AG04450 (cell line): ENCODE data around the gene MGRN1. TPM values are rescaled to one million over a fixed set of nuclear protein-coding genes. Genes with fewer than 3 reads are reported as not detected.

ENCODE experiments used
- CTCF ChIA-PET: fragments of 300-600, 350-600 bp; formaldehyde crosslinking; extraction: SDS; loops from one replicate; lab custom pipeline; 2022; ENCODE audit warnings: antibody characterized with exemption, inconsistent platforms; lab: Charles Lee
- POLR2A ChIA-PET: fragments of 350-600 bp; formaldehyde crosslinking; extraction: SDS; loops from one replicate; lab custom pipeline; 2021; ENCODE audit warnings: antibody characterized with exemption, inconsistent platforms; lab: Yijun Ruan, JAX
- DNase-seq: peaks from one replicate; pipeline ENCODE4 v3.0.0-alpha.2; 2011; ENCODE audit warnings: low read depth, low spot score
- H3K27ac ChIP-seq: one replicate; pipeline ENCODE4 v1.5.1; 2012; ENCODE audit warnings: low read depth, low read length, control low read depth
- H3K27me3 ChIP-seq: one replicate; pipeline ENCODE4 v1.6.0; 2012; ENCODE audit warnings: low read length; ENCODE audit not compliant: control insufficient read depth, insufficient read depth
- H3K4me3 ChIP-seq: 2 replicates; pipeline ENCODE4 v1.5.1; 2011; ENCODE audit warnings: mild to moderate bottlenecking, low read depth, low read length, control low read depth
- H3K9me3 ChIP-seq: 2 replicates; pipeline ENCODE4 v1.5.1; 2012; ENCODE audit warnings: low read length; ENCODE audit not compliant: control insufficient read depth, insufficient read depth
- polyA plus RNA-seq: library from polyadenylated mRNA; depleted of rRNA; stranded (reverse); fragments of >200 nt; gene quantifications from 2 replicates; pipeline ENCODE4 v1.2.3, GENCODE V29; 2011
- TF ChIP-seq, protein P1 (sequence below): IDR thresholded peaks from 2 replicates; pipeline ENCODE4 v1.5.1; 2011; ENCODE audit warnings: low read depth, low read length, control low read depth, inconsistent platforms

MGRN1 gene
- polyA plus RNA-seq, 1 experiment = 3.4 TPM

DNA sequence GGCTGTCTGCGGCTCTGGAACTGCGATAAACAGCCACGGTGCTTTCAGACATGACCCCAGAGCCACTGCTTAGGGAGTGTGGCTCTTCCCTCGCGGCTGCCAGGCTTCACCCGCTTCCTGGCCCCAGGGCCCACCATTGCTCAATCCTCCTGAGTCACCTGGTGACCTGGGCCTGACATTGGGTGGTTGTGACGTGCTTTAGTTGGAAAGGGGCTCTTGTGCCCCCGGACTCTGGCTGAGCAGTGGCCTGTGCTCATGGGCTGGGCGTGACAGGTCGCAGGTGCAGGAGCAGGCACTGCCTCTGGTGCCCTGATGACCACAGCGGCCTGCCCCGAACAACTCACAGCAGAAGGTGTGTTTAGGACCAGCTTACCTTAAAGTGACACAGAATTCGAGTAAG lies 60.1 kb downstream of the MGRN1 start:
- no peak overlapping the region for H3K4me3 ChIP-seq
- no peak overlapping the region for H3K27ac ChIP-seq
- ChIA-PET POLR2A (no interaction called here), CTCF (no interaction called here)
- no peak for DNase-seq
- H3K9me3 ChIP-seq = no peaks in the 10 kb centered on the region; the same call in 1 of the 2 replicates
- H3K27me3 ChIP-seq = no peaks in the 10 kb centered on the region
- TF ChIP-seq, protein P1, sequence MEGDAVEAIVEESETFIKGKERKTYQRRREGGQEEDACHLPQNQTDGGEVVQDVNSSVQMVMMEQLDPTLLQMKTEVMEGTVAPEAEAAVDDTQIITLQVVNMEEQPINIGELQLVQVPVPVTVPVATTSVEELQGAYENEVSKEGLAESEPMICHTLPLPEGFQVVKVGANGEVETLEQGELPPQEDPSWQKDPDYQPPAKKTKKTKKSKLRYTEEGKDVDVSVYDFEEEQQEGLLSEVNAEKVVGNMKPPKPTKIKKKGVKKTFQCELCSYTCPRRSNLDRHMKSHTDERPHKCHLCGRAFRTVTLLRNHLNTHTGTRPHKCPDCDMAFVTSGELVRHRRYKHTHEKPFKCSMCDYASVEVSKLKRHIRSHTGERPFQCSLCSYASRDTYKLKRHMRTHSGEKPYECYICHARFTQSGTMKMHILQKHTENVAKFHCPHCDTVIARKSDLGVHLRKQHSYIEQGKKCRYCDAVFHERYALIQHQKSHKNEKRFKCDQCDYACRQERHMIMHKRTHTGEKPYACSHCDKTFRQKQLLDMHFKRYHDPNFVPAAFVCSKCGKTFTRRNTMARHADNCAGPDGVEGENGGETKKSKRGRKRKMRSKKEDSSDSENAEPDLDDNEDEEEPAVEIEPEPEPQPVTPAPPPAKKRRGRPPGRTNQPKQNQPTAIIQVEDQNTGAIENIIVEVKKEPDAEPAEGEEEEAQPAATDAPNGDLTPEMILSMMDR = no peak

DNA sequence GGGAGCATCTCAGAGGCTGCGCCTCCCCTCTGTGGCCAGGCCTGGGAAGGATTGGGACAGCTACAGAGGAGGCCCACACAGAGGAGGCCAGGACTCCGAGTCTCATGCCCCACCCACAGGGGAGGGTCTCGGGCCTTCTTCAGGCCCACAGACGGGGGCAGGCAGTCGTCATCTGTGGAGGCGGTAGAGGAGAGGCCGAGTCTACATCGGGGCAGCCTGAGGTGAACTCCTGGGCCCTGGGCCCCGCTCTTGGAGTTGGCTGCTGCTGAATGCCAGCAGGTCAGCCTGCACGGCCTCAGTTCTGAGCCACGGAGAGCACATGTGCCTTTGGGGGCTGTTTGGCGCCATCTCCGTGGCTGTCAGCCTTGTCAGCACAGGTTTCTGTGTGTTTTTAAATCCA lies 60.7 kb downstream of the MGRN1 start:
- POLR2A ChIA-PET = no interaction called here
- Histone ChIP-seq H3K27me3 (no peaks in the 10 kb centered on the region), H3K4me3 (no peak overlapping the region), H3K27ac (no peak overlapping the region), H3K9me3 (no peaks in the 10 kb centered on the region; the same call in 1 of the 2 replicates)
- TF ChIP-seq, protein P1 = no peak
- CTCF ChIA-PET = no interaction called here
- no peak for DNase-seq

DNA sequence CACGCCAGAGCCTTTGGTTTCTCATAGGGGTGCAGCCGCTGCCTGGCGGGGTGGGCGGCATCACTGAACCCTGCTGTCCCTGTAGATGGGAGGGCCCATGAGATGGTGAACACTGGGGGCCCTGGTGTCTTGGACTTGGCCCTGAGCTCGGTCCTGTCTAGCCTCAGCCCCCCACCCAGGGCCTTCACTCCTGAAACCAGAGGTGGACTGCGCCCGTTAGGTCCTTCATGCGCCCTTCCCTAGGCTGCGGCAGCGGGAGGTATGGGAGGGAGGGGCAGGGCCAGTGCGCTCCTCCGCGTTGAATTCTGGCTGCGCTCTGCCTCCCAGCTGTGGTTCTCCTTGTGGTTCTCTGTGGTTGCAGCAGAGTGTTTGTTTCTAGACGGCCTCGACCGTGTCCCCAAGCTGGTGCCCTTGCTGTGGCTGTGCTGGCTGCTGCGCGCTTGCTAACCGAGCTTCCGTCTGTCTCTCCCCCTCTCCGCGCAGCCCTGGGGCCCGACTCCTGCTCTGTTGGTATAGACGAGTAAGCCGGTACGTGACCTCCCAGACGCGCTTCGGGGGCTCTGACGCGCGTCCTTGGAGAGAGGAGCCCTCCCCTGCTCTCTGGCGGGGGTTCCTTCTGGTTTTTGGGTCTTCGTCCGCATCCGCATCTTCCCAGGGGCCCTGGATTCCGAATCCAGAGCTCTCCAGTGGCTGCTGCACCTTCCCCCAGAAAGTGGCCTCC lies 61.3 kb downstream of the MGRN1 start:
- H3K27me3 ChIP-seq = no peaks in the 10 kb centered on the region
- no peak for DNase-seq
- TF ChIP-seq, protein P1 = no peak
- POLR2A ChIA-PET = no interaction called here
- H3K9me3 ChIP-seq = no peaks in the 10 kb centered on the region; the same call in 1 of the 2 replicates
- CTCF ChIA-PET = no interaction called here
- H3K4me3 ChIP-seq = no peak overlapping the region
- no peak overlapping the region for H3K27ac ChIP-seq

DNA sequence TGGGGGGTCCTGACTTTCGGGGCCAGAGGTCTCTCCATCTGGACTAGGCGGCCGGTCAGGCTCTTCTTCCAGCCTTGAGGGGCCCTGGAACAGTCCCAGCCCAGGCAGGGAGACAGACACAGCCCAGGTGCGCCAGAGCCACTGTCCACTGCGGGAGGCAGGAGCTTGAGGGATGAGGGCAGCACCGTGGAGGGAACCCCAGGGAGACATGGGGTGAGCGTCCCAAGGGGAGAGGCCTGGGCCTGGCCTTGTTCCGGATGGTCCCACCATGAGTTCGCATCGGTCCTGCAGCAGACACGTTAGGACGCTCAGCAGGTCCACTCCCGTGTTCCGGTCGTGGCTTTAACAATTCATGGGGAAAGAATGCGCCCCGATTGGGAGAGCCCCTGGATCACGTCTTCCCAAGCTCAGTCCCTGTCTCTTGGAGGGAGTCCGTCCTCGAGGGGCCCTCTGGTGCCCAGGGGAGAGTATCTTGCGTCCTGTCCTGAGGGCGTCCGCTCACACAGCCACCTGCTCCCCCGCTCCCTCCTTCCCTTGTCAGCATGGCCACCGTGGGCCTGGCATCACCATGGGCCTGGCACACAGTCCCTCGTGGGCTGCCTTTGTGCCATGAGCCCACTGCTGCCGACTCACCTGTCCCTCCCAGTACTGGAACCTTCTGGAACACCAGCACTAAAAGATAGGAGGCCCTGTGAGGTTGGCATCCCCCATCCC lies 62.0 kb downstream of the MGRN1 start:
- Histone ChIP-seq H3K9me3 (no peaks in the 10 kb centered on the region; the same call in 1 of the 2 replicates), H3K27me3 (no peaks in the 10 kb centered on the region), H3K4me3 (no peak overlapping the region), H3K27ac (no peak overlapping the region)
- CTCF ChIA-PET = no interaction called here
- TF ChIP-seq, protein P1 = no peak
- POLR2A ChIA-PET = interaction anchor here (0.7 kb wide), 1 partner anchor 856 kb away, joined by 3 read pairs; no protein-coding TSS in a partner anchor
- no peak for DNase-seq

DNA sequence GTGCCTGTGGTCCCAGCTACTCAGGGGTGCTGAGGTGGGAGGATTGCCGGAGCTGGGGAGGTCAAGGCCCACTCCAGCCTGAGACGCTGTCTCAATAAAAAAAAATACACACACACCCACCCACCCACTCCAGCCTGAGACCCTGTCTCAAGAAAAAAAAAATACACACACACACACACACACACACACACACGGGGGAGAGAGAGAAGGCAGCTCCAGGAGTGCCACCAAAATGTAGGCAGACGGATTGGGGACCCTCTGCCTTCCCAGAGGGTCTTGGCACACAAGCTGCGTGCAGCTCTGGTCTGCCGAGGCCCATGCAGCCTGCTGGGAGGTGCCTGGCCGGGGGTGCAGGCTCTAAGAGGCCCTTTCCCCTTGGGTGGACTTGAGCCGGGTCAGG lies 62.8 kb downstream of the MGRN1 start:
- Histone ChIP-seq H3K27me3 (no peaks in the 10 kb centered on the region), H3K9me3 (no peaks in the 10 kb centered on the region; the same call in 1 of the 2 replicates), H3K27ac (no peak overlapping the region), H3K4me3 (no peak overlapping the region)
- CTCF ChIA-PET = no interaction called here
- DNase-seq = no peak
- POLR2A ChIA-PET = interaction anchor here (0.7 kb wide), 1 partner anchor 857 kb away, joined by 3 read pairs; no protein-coding TSS in a partner anchor
- TF ChIP-seq, protein P1 = no peak
